GM06990 (cell line): Measurements from ENCODE around the gene ROR2.

Experiments
- DNase-seq: peaks from one replicate; pipeline ENCODE4 v3.0.0-alpha.2; 2011; ENCODE audit not compliant: insufficient read length; ENCODE audit errors: extremely low read depth
- H3K27me3 ChIP-seq: replicated peaks from 2 replicates; pipeline ENCODE4 v1.6.0; 2011; ENCODE audit warnings: low read length; ENCODE audit not compliant: control insufficient read depth, insufficient read depth
- H3K36me3 ChIP-seq: 2 replicates; pipeline ENCODE4 v1.5.1; 2011; ENCODE audit warnings: low read length; ENCODE audit not compliant: control insufficient read depth, insufficient read depth
- H3K4me3 ChIP-seq: replicated peaks from 2 replicates; pipeline ENCODE4 v1.5.1; 2011; ENCODE audit warnings: low read depth, mild to moderate bottlenecking, control low read depth, low read length
- TF ChIP-seq, protein P1 (sequence below): IDR thresholded peaks from 2 replicates; pipeline ENCODE4 v1.5.1; 2011; ENCODE audit warnings: low read length, control low read depth, mild to moderate bottlenecking, inconsistent platforms; ENCODE audit not compliant: insufficient read depth, poor library complexity, severe bottlenecking

Gene ROR2

DNA sequence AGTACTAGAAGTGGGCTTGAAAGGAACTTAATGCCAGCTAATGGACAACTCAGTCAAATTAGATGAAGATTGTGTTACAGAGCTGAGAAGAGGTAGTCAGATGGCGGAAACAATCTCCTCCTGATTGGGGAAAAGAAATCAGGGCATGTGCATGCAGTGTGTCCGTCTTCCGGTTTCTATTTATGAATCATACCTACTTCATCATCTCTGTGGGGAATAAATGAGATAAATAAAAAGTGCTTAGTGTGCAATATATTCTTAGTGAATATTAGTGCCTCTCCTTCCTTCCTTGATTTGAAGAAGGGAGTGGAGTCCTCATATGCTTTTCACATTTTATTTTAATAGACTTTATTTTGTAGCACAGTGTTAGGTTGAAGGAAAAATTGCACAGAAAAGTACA lies 417.7 kb downstream of the ROR2 start:
- TF ChIP-seq, protein P1, sequence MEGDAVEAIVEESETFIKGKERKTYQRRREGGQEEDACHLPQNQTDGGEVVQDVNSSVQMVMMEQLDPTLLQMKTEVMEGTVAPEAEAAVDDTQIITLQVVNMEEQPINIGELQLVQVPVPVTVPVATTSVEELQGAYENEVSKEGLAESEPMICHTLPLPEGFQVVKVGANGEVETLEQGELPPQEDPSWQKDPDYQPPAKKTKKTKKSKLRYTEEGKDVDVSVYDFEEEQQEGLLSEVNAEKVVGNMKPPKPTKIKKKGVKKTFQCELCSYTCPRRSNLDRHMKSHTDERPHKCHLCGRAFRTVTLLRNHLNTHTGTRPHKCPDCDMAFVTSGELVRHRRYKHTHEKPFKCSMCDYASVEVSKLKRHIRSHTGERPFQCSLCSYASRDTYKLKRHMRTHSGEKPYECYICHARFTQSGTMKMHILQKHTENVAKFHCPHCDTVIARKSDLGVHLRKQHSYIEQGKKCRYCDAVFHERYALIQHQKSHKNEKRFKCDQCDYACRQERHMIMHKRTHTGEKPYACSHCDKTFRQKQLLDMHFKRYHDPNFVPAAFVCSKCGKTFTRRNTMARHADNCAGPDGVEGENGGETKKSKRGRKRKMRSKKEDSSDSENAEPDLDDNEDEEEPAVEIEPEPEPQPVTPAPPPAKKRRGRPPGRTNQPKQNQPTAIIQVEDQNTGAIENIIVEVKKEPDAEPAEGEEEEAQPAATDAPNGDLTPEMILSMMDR = no peak
- Histone ChIP-seq H3K36me3 (no peaks in the 10 kb centered on the region), H3K4me3 (no peak overlapping the region), H3K27me3 (no peaks in the 10 kb centered on the region)
- no peak for DNase-seq

DNA sequence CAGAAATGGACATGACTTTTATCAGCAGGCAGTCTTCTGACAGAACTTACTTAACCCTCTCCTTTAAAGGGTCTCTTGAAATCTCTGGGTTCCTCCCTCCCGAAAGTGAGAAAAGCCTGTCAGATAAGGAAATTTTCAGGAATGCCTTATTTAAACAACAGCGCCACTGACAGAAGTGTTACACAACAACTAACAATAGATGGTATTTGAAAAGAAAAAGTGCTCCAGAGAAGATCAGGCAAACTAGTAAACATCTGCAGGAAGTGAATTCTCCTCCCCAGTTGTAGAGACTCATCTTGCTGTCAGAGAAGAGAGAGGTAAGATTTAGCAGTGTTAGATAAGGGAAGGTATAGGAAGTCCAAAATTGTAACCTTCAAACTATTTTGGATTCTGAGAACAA lies 419.2 kb downstream of the ROR2 start:
- H3K36me3 ChIP-seq = no peaks in the 10 kb centered on the region
- no peak for DNase-seq
- H3K27me3 ChIP-seq = no peaks in the 10 kb centered on the region
- no peak overlapping the region for H3K4me3 ChIP-seq
- TF ChIP-seq, protein P1 = no peak

DNA sequence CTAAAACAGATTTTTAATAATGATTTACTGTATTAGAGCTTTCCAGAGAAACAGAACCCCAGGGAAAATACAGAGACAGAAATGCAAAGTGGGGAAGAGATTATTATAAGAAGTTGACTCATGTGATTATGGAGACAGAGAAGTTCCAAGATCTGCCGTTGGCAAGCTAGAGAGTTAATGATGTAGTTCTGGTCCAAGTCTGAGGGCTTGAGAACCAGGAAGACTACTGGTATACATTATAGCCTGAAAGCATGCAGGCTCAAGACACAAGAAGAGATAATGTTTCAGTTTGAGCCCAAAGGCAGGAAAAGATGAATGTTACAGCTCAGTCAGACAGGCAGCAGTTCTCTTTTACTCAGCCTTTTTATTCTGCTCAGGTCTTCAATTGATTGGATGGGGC lies 427.5 kb downstream of the ROR2 start:
- H3K36me3 ChIP-seq = no peaks in the 10 kb centered on the region
- no peak for DNase-seq
- H3K4me3 ChIP-seq = no peak overlapping the region
- TF ChIP-seq, protein P1 = no peak
- H3K27me3 ChIP-seq = no peaks in the 10 kb centered on the region; the same call in 1 of the 2 replicates

DNA sequence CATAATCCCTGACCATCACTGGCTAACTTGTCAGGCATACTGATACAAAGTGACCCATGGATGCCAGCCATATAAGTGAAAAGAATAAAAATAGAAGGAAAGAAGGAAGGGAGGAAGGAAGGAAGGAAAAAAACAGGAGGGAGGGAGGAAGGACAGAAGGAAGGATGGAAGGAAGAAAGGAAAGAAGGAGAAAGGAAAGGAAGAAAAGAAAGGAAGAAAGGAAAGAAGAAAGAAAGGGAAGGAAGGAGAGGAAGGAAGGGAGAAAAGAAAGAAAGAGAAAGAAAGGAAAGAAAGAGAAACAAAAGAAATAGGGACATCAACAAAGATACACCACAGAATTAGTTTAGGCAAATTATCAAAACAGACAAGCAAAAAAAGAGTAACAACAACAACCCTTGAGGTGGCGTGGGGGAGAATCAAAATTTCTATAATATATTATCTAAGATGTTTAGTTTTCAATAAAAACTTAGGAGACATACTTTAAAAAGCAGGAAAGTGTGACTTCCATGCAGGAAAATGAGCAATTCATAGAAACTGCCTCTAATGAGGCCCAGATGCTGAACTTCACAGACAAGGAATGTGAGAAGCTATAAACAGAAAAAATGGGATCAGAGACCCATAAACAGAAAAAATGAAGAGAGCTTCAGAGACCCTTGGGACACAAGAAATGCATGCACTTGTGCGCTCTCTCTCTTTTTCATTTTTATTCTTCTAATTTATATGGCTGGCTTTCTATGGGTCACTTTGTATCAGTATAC lies 430.3 kb downstream of the ROR2 start:
- Histone ChIP-seq H3K27me3 (no peaks in the 10 kb centered on the region; the same call in 1 of the 2 replicates), H3K4me3 (no peak overlapping the region), H3K36me3 (no peaks in the 10 kb centered on the region)
- no peak for DNase-seq
- TF ChIP-seq, protein P1 = no peak

DNA sequence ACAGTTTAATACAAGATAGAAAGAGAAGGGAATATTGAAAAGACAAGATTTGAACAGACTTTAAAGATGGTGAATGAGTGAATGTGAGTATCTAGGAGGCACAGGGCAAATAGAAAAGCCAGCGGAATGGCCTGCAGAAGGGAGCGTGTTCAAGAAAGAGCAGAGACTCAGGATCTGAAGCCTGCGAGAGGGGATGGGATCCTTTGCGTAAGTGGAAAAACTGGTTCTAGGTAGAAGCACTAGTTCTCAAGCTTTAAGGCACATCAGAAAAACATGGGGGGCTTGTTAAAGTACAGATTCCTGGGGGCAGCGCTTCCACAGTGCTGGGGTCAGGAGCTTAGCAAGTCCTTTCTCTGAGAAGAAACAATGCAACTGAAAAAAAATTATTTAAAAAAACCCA lies 431.6 kb downstream of the ROR2 start:
- DNase-seq = no peak
- TF ChIP-seq, protein P1 = no peak
- Histone ChIP-seq H3K27me3 (no peaks in the 10 kb centered on the region), H3K36me3 (no peaks in the 10 kb centered on the region), H3K4me3 (no peak overlapping the region)
